SK-MEL-5 (cell line): ENCODE measurements around the gene RAB40AL. TPM values are rescaled to one million over a fixed set of nuclear protein-coding genes. Genes with fewer than 3 reads are reported as not detected.

Experiments used
- DNase-seq: peaks from one replicate; pipeline ENCODE4 v3.0.0-alpha.2; 2016; ENCODE audit warnings: low read depth, low spot score
- in situ Hi-C: cut with HindIII; loops from 2 replicates; pipeline ENCODE4 v1.10.0; 2016; ENCODE audit warnings: low sequenced_read_pairs, high pct_unique_total_duplicates, low pct_unique_long_range_greater_than_20kb
- total RNA-seq: library from RNA; depleted of rRNA; stranded (reverse); fragments of >200 nt; shearing (Covaris generic); gene quantifications from 2 replicates; pipeline ENCODE4 v1.2.3, GENCODE V29; 2014; rRNA removed

The RAB40AL gene
- total RNA-seq, 1 experiment from 2014 or later, result not detected

DNA sequence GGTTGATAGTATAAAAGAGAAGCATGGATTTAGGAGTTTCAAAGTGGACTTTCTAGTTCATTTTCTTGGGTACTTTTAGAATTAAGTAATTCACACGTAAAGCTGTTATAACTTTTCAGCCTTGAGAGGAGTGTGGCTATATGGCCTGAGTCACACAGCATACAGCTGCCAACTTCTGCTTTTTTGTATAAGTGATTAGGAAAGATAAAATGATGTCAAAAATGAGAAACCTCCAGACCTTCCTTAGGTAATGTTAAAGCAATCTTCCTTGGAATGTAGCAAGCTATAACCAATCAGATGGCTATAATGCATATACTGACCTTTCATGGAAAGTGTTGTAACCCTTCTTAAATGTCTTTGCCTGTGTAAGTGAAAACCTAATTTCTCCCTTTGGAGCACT, 39.2 kb downstream of the RAB40AL start:
- no peak for DNase-seq
- in situ Hi-C loops, result no loop called here

GRCh38 chrX:102976793-102977495, 39.9 kb downstream of the RAB40AL start:
- in situ Hi-C loops, result no loop called here
- no peak for DNase-seq

DNA sequence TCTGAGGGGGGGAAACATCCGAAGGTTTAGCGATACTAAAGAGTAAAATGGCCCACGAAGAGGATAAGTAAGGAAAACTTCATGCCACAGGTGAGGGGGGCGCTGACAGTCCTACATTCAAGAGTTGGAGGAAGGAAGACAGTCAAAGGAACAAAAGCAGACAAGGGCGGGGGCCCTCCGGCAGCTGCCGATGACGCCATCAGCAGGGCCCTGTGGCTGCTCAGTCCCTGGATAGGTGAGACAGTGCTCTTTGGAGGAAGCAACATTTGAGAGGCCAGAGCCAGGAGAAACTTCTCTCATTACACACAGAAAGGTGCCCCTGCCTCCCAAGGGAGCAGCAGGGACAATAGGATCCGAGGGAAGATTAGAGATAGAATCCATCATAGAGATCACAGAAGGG, 41.5 kb downstream of the RAB40AL start:
- DNase-seq, result no peak
- in situ Hi-C loops, result no loop called here

DNA sequence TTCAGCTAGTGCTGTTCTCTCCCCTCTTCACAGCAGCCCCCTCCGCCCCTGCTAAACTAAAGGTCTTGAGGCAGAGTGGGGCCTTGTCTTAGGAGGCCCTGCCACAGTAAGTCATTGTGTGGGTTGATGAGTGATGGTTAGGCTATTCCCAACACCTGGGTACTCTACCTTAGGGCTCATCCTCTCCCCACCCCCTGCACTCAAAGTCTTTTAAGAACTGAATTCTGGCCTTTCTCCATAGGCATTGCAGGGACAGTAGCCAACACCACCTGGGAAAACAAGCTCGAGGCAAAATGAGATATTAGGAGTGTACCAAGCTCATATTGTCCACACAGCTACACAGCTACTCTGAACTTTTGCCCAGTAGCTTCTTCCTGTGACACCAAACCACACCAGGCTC, 42.5 kb downstream of the RAB40AL start:
- in situ Hi-C loops, result no loop called here
- DNase-seq, result no peak

DNA sequence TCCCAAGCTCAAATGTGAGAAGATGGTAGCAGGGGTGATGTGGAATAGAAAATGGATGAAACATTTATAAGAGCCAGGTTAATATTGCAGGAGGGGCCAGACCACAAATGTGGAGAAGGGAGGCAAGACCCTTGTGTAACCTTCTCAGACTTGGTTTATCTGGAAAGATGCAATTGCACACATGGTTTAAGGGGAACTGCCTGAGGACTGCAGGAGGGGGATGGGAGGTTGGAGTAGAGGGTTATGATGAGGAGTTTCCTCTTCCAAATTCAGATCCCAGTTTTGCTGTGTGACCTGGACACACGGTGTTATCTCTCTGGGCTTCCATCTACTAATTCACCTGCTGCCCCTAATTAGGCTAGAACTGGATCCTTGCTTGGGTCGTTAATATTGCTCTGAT, 46.1 kb downstream of the RAB40AL start:
- DNase-seq, result no peak
- in situ Hi-C loops, result no loop called here

- no peak for DNase-seq
- in situ Hi-C loops, result no loop called here
These were observed 48.1 kb downstream of the RAB40AL start for GRCh38 chrX:102985192-102985591.

Other genes starting within 250 kb of the RAB40AL start
- 6.7 and 10.4 TPM in 2 replicates for gene GPRASP2, start 224.8 kb upstream of the RAB40AL start, total RNA-seq
- gene GPRASP3, start 216.5 kb upstream of the RAB40AL start, total RNA-seq, result 1.5 and 2.2 TPM in 2 replicates
- gene BEX1, start 126.9 kb downstream of the RAB40AL start, total RNA-seq, result 5.4 and 7.2 TPM in 2 replicates
- gene NXF3, start 155.9 kb downstream of the RAB40AL start, total RNA-seq, result not detected in 2 replicates